Lower lobe of right lung (tissue), 2 donors: ENCODE data around the gene RPS27A. TPM values are rescaled to one million over a fixed set of nuclear protein-coding genes. Genes with fewer than 3 reads are reported as not detected.
A peak's percentile ranks its signal among the peaks of the same experiment; 100 is the strongest.
"Not testable (repeated sequence)": the region's sequence is repeated elsewhere in the genome, so short reads cannot be mapped to it uniquely, and the experiment has no call there.

ENCODE experiments used
- ATAC-seq, 2 donors: fragments of 200-7000 bp; cut with Tn5 transposase; one replicate each; pipeline ENCODE4 v1.9.1; 2020 to 2022; ENCODE audit warnings: mild to moderate bottlenecking in 2 of 2, moderate library complexity in 2 of 2
- DNase-seq: peaks from one replicate; pipeline ENCODE4 v3.0.0-alpha.2; 2020
- H3K27ac ChIP-seq: fragments of 200-600 bp; one replicate; pipeline ENCODE4 v1.8.0; 2022
- H3K27me3 ChIP-seq: fragments of 200-600 bp; one replicate; pipeline ENCODE4 v1.8.0; 2022; ENCODE audit warnings: low read depth
- H3K36me3 ChIP-seq: fragments of 200-600 bp; one replicate; pipeline ENCODE4 v1.8.0; 2022; ENCODE audit warnings: mild to moderate bottlenecking
- H3K4me1 ChIP-seq: fragments of 200-600 bp; one replicate; pipeline ENCODE4 v1.8.0; 2022
- H3K4me3 ChIP-seq: fragments of 200-600 bp; one replicate; pipeline ENCODE4 v1.8.0; 2022; ENCODE audit warnings: mild to moderate bottlenecking
- H3K9me3 ChIP-seq: fragments of 200-600 bp; one replicate; pipeline ENCODE4 v1.8.0; 2022
- intact Hi-C: fragments of 100-400 bp; cut with DNase I; formaldehyde crosslinking; loops from one replicate; pipeline ENCODE4 v1.11.0; 2022
- total RNA-seq: library from RNA; stranded (reverse); fragmentation: NEBNext Ultra II Directional; extraction: Animal tissue kit (Norgen Biotek cat#: 25700); gene quantifications from one replicate; pipeline ENCODE4 v1.2.1, GENCODE V29; 2021
- TF ChIP-seq, protein P1 (sequence below): fragments of 200-600 bp; IDR thresholded peaks from one replicate; pipeline ENCODE4 v1.8.0; 2022; ENCODE audit warnings: antibody characterized with exemption, mild to moderate bottlenecking
- donor health status: DM: no; HTN: yes; CAD: no; lungs with severe emphysema.

Gene RPS27A
- total RNA-seq, 1 donor from 2014 or later, result 736 TPM

- Histone ChIP-seq H3K27me3 (no peaks in the 10 kb centered on the region), H3K4me3 (no peak overlapping the region), H3K4me1 (no peaks in the 10 kb centered on the region), H3K36me3 (peaks cover 6% of the 10 kb centered on the region), H3K27ac (no peak overlapping the region), H3K9me3 (no peaks in the 10 kb centered on the region)
- TF ChIP-seq, protein P1, sequence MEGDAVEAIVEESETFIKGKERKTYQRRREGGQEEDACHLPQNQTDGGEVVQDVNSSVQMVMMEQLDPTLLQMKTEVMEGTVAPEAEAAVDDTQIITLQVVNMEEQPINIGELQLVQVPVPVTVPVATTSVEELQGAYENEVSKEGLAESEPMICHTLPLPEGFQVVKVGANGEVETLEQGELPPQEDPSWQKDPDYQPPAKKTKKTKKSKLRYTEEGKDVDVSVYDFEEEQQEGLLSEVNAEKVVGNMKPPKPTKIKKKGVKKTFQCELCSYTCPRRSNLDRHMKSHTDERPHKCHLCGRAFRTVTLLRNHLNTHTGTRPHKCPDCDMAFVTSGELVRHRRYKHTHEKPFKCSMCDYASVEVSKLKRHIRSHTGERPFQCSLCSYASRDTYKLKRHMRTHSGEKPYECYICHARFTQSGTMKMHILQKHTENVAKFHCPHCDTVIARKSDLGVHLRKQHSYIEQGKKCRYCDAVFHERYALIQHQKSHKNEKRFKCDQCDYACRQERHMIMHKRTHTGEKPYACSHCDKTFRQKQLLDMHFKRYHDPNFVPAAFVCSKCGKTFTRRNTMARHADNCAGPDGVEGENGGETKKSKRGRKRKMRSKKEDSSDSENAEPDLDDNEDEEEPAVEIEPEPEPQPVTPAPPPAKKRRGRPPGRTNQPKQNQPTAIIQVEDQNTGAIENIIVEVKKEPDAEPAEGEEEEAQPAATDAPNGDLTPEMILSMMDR, result no peak
- ATAC-seq (no peak), DNase-seq (no peak)
- intact Hi-C loops, result no loop called here
These were observed 27.5 kb upstream of the RPS27A start for GRCh38 chr2:55204950-55205349.

- no peaks in the 10 kb centered on the region for H3K4me1 ChIP-seq
- H3K27me3 ChIP-seq, result no peaks in the 10 kb centered on the region
- DNase-seq (no peak), ATAC-seq (no peak)
- TF ChIP-seq, protein P1, result no peak
- H3K27ac ChIP-seq, result no peak overlapping the region
- H3K4me3 ChIP-seq, result no peak overlapping the region
- no peaks in the 10 kb centered on the region for H3K36me3 ChIP-seq
- intact Hi-C loops, result no loop called here
- H3K9me3 ChIP-seq, result no peaks in the 10 kb centered on the region
These were observed 18.7 kb upstream of the RPS27A start for GRCh38 chr2:55213822-55214221.

DNA sequence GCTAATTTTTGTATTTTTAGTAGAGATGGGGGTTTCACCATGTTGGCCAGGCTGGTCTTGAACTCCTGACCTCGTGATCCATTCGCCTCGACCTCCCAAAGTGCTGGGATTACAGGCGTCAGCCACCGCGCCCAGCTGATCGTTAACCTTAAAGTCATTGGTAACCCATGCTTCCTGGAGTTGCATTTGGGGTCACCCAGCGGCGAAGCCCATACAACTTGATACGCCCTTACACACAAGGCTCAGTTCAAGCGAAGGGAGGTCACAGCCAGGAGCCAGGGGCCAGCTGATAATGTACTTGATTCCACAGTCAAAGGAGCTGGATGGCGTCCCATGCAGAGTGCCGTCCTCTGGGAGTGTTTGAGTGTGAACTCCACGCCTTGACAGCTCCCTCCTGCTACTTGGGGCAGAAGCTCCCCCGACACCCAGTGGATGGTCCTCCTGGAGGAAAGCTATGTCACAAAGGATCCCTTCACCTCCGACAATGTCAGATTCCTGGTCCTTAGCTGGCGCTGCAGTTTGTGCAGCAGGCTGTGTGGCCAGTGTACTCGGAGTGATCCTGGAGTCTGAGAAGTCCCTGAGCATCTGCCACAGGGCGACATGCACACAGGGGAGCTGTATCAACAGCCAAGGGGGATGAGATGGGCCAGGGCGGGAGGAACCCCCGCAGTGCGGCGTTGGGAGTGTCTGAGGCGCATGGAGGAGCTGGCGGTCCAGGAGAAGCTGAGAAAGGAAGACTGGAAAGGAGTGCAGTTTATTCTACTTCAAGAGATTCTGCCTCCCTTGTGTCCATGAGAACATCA, 8.3 kb upstream of the RPS27A start:
- peak; percentile 6 to 12 for ATAC-seq
- Histone ChIP-seq H3K27me3 (no peaks in the 10 kb centered on the region), H3K9me3 (no peaks in the 10 kb centered on the region), H3K27ac (peak overlapping the region; percentile 96), H3K4me3 (peak overlapping the region; percentile 79), H3K4me1 (peaks cover 18% of the 10 kb centered on the region), H3K36me3 (no peaks in the 10 kb centered on the region)
- DNase-seq, result no peak
- intact Hi-C loops, result no loop called here
- TF ChIP-seq, protein P1, result no peak

DNA sequence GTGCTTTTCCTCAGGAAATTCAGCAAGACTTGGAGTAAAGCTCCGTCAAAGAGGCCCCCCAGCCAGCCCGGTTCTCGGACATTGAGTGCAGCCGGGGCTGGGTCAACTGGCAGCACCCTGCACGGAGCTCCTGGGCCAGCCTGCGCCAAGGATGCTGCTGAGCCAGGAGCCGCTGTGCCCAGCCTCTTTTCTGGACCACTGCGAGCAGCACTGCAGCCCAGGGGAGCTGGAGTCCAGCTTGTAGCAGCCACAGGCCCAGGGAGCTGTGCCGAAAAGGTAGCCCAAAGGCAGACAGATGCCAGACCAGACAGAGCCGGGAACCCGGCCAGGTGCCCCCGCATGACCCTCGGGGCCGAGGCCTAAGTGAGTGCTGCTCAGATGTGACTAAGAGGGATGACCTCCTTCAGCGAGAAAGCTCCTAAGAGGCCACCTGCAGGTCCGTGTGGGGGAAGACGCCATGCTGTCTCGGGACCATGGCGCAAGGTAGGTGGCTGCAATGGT, 7.7 kb upstream of the RPS27A start:
- Histone ChIP-seq H3K36me3 (no peaks in the 10 kb centered on the region), H3K27ac (no peak overlapping the region), H3K4me1 (peaks cover 18% of the 10 kb centered on the region), H3K9me3 (no peaks in the 10 kb centered on the region), H3K27me3 (no peaks in the 10 kb centered on the region), H3K4me3 (no peak overlapping the region)
- intact Hi-C loops, result no loop called here
- TF ChIP-seq, protein P1, result no peak
- ATAC-seq, result no peak
- no peak for DNase-seq

DNA sequence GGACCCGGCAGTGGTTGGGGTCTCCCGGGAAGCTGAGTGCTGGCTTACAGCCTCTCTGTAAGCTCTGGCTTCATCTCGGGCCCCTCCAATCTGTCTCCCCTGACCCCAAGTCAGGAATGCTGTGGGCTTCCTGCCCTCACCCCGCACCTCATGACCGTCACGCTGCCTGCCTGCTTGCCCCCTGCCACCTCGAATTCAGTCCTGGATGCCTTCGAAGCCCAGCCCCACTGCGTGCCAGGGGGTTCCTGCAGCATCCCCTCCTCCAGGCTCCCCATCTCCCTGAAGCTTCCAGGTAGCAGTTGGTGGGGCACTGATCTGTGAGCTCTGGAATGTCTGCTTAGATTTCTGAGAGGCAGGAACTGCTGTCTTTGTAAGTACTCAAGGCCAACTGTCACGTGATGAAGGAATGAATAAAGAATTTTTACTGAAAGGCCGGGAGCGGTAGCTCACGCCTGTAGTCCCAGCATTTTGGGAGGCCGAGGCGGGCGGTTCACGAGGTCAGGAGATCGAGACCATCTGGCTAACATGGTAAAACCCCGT, 6.9 kb upstream of the RPS27A start:
- Histone ChIP-seq H3K27ac (no peak overlapping the region), H3K4me3 (no peak overlapping the region), H3K4me1 (peaks cover 18% of the 10 kb centered on the region), H3K9me3 (no peaks in the 10 kb centered on the region), H3K27me3 (no peaks in the 10 kb centered on the region), H3K36me3 (no peaks in the 10 kb centered on the region)
- TF ChIP-seq, protein P1, result no peak
- ATAC-seq (no peak), DNase-seq (no peak)
- intact Hi-C loops, result no loop called here

GRCh38 chr2:55227437-55228225, 4.9 kb upstream of the RPS27A start:
- ATAC-seq, H3K9me3 ChIP-seq, DNase-seq, intact Hi-C loops, H3K27me3 ChIP-seq, H3K36me3 ChIP-seq, H3K4me3 ChIP-seq: not testable (repeated sequence)
- Histone ChIP-seq H3K27ac (peak overlapping the region; percentile 51), H3K4me1 (peaks cover 22% of the 10 kb centered on the region)
